MCF 10A (cell line): ENCODE data around the gene BMPER. TPM values are rescaled to one million over a fixed set of nuclear protein-coding genes. Genes with fewer than 3 reads are reported as not detected.

Experiments used
- BruUV-seq: library from RNA; stranded (reverse); fragments of 400-500 nt; replicated peaks from 2 replicates; lab custom pipeline; 2021; lab: Mats Ljungman, UMichigan
- CTCF ChIA-PET: fragments of 300-600 bp; sonication (Branson Sonifier 250); formaldehyde crosslinking; extraction: SDS; loops from one replicate; lab custom pipeline; 2021; ENCODE audit warnings: antibody characterized with exemption, inconsistent platforms; lab: Yijun Ruan, JAX
- POLR2A ChIA-PET: fragments of 300-600, 350-650 bp; sonication (Branson Sonifier 250); formaldehyde crosslinking; extraction: SDS; loops from one replicate; lab custom pipeline; 2020; ENCODE audit warnings: antibody characterized with exemption, inconsistent platforms; lab: Yijun Ruan, JAX
- DNase-seq: peaks from one replicate; pipeline ENCODE4 v3.0.0-alpha.2; 2018; ENCODE audit not compliant: unreplicated experiment
- H3K27ac Mint-ChIP-seq: one replicate; pipeline ENCODE4 v1.8.0; 2022; ENCODE audit warnings: mild to moderate bottlenecking, low read depth, mixed read lengths; ENCODE audit not compliant: unreplicated experiment
- H3K27me3 Mint-ChIP-seq: one replicate; pipeline ENCODE4 v1.8.0; 2022; ENCODE audit warnings: mixed read lengths; ENCODE audit not compliant: insufficient read depth, unreplicated experiment
- H3K36me3 Mint-ChIP-seq: one replicate; pipeline ENCODE4 v1.8.0; 2022; ENCODE audit warnings: mild to moderate bottlenecking, moderate library complexity, mixed read lengths; ENCODE audit not compliant: insufficient read depth, unreplicated experiment
- H3K4me1 Mint-ChIP-seq: one replicate; pipeline ENCODE4 v1.8.0; 2022; ENCODE audit warnings: mixed read lengths; ENCODE audit not compliant: insufficient read depth, unreplicated experiment
- H3K4me3 Mint-ChIP-seq: one replicate; pipeline ENCODE4 v1.8.0; 2022; ENCODE audit warnings: mild to moderate bottlenecking, moderate library complexity, mixed read lengths; ENCODE audit not compliant: unreplicated experiment
- H3K9me3 Mint-ChIP-seq: one replicate; pipeline ENCODE4 v1.8.0; 2022; ENCODE audit warnings: mixed read lengths; ENCODE audit not compliant: unreplicated experiment
- intact Hi-C: fragments of 100-400 bp; cut with micrococcal nuclease; formaldehyde crosslinking; loops from 2 replicates; pipeline ENCODE4 v1.14.1; 2022
- total RNA-seq: library from RNA; stranded (reverse); gene quantifications from 2 replicates; pipeline ENCODE4 v1.2.3, GENCODE V29; 2022
- TF ChIP-seq, protein P1 (sequence below): fragments of 200-600 bp; IDR thresholded peaks from one replicate; pipeline ENCODE4 v1.8.0; 2022; ENCODE audit warnings: antibody characterized with exemption, mild to moderate bottlenecking; ENCODE audit not compliant: unreplicated experiment

Gene BMPER
- total RNA-seq, 1 experiment from 2014 or later: 0.40 TPM

DNA sequence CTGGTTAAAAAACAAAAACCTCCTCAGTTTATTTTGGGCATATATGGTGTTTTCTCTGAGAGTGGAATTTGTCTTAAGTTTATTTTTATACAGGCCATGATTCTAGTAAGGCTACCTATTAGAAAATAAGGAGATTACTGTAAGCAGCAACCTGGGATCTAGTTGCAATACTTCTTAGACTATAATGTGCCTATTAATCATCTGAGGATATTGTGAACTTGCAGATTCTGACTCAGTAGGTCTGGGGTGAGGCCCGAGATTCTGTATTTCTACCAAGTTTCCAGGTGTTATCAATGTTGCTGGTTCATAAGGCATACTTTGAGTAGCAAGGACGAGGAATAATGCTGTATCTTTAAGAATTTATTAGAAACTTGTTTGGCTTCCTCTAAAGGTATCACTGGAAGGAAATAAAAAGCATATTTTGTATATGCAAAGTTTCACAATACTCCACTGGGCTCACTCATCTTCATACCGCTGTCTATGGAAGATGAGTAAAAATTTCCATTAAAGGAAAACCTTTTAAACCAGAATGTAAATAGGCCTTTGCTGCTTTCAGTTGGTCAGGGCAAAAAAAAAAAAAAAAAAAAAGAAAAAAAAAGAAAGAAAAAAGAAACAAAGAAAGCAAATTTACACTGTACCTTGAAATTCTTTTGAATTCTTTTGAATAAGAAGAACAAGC is 105.8 kb downstream of the BMPER start:
- TF ChIP-seq, protein P1, sequence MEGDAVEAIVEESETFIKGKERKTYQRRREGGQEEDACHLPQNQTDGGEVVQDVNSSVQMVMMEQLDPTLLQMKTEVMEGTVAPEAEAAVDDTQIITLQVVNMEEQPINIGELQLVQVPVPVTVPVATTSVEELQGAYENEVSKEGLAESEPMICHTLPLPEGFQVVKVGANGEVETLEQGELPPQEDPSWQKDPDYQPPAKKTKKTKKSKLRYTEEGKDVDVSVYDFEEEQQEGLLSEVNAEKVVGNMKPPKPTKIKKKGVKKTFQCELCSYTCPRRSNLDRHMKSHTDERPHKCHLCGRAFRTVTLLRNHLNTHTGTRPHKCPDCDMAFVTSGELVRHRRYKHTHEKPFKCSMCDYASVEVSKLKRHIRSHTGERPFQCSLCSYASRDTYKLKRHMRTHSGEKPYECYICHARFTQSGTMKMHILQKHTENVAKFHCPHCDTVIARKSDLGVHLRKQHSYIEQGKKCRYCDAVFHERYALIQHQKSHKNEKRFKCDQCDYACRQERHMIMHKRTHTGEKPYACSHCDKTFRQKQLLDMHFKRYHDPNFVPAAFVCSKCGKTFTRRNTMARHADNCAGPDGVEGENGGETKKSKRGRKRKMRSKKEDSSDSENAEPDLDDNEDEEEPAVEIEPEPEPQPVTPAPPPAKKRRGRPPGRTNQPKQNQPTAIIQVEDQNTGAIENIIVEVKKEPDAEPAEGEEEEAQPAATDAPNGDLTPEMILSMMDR: no peak
- Mint-ChIP-seq H3K4me1 (no peaks in the 10 kb centered on the region), H3K36me3 (no peaks in the 10 kb centered on the region), H3K4me3 (no peak overlapping the region), H3K9me3 (no peaks in the 10 kb centered on the region), H3K27me3 (no peaks in the 10 kb centered on the region), H3K27ac (no peak overlapping the region)
- no TSS peak for BruUV-seq
- no peak for DNase-seq
- ChIA-PET POLR2A (no interaction called here), CTCF (no interaction called here)
- intact Hi-C loops: no loop called here

DNA sequence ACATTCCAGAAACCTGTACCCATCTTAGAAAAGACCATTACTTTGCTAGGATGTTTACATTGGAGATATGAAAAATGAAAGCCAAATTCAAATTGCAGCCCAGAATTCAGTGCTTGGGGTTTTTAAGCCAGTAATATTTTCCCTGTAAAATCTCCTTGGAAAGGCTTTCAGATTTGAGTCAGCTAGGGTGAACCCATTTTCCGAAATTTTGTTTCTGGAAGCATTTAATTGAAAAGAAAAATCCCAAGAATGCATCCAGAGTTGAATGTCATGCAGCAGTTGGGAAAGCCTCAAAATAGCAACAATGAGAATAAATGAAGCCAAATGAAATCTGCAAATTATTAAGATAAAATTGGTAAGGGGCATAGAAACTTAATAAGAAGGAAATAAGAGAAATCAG is 106.4 kb downstream of the BMPER start:
- H3K36me3 Mint-ChIP-seq: no peaks in the 10 kb centered on the region
- no peak overlapping the region for H3K4me3 Mint-ChIP-seq
- no peak for DNase-seq
- ChIA-PET POLR2A (no interaction called here), CTCF (no interaction called here)
- no peaks in the 10 kb centered on the region for H3K27me3 Mint-ChIP-seq
- no peaks in the 10 kb centered on the region for H3K9me3 Mint-ChIP-seq
- BruUV-seq: no TSS peak
- H3K4me1 Mint-ChIP-seq: no peaks in the 10 kb centered on the region
- TF ChIP-seq, protein P1: no peak
- no peak overlapping the region for H3K27ac Mint-ChIP-seq
- intact Hi-C loops: no loop called here

DNA sequence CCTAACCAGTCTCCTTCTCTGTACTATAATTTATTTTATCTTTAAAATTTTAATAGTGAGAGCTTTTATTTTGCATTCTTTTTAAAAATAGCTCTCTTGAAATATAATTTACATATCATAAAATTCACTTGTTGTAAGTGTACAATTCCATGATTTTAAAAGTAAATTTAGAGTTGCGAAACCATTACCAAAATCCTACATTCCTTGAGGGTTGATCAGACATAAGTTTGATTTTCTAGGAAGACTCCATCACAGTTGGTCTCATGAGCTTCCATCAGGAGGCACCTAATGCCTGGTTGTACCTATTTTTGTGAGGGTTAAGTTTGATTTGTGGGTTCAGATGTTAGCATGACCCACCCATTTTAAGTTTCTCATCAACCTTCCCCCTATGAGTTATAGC is 108.1 kb downstream of the BMPER start:
- Mint-ChIP-seq H3K27me3 (no peaks in the 10 kb centered on the region), H3K4me1 (no peaks in the 10 kb centered on the region), H3K9me3 (no peaks in the 10 kb centered on the region), H3K27ac (no peak overlapping the region), H3K36me3 (no peaks in the 10 kb centered on the region), H3K4me3 (no peak overlapping the region)
- no TSS peak for BruUV-seq
- intact Hi-C loops: no loop called here
- DNase-seq: no peak
- ChIA-PET POLR2A (no interaction called here), CTCF (interaction anchor here (0.6 to 0.9 kb wide), 3 partner anchors 9 to 81 kb away, joined by 3 read pairs; no protein-coding TSS in a partner anchor)
- TF ChIP-seq, protein P1: no peak

GRCh38 chr7:34015651-34016050 is 110.3 kb downstream of the BMPER start:
- no peaks in the 10 kb centered on the region for H3K27me3 Mint-ChIP-seq
- ChIA-PET CTCF (no interaction called here), POLR2A (interaction anchor here (0.6 kb wide), 1 partner anchor 19 kb away, joined by 3 read pairs; no protein-coding TSS in a partner anchor)
- no peak overlapping the region for H3K27ac Mint-ChIP-seq
- TF ChIP-seq, protein P1: no peak
- no peaks in the 10 kb centered on the region for H3K4me1 Mint-ChIP-seq
- H3K9me3 Mint-ChIP-seq: no peaks in the 10 kb centered on the region
- H3K36me3 Mint-ChIP-seq: no peaks in the 10 kb centered on the region
- BruUV-seq: no TSS peak
- no peak for DNase-seq
- H3K4me3 Mint-ChIP-seq: no peak overlapping the region
- intact Hi-C loops: no loop called here
